Stimulated activated CD4-positive, alpha-beta T cell treated with anti-CD3 and anti-CD28 coated beads, Interleukin-2, amount 100 ng/mL, for 48 hours (primary cell): ENCODE results near the gene PKD2L1.

Source experiments
- DNase-seq, 2 donors: peaks; one replicate each; pipeline ENCODE4 v3.0.0-alpha.2; 2020

PKD2L1 gene

GRCh38 chr10:100356067-100357017 lies 26.3 kb upstream of the PKD2L1 start:
- DNase-seq, result no peak

- DNase-seq, result no peak
These were observed 25.1 kb upstream of the PKD2L1 start for GRCh38 chr10:100355086-100355485.

- no peak for DNase-seq
These were observed 23.9 kb upstream of the PKD2L1 start for GRCh38 chr10:100353770-100354485.

GRCh38 chr10:100350914-100351485 lies 21.0 kb upstream of the PKD2L1 start:
- no peak for DNase-seq

- no peak for DNase-seq
These were observed 19.6 kb upstream of the PKD2L1 start for GRCh38 chr10:100349672-100350071.

- DNase-seq, result no peak
These were observed 19.1 kb upstream of the PKD2L1 start for GRCh38 chr10:100349087-100349486.

- no peak for DNase-seq
These were observed 18.4 kb upstream of the PKD2L1 start for GRCh38 chr10:100348389-100348927.

GRCh38 chr10:100347568-100348195 lies 17.7 kb upstream of the PKD2L1 start:
- DNase-seq, result no peak

- DNase-seq, result peak; percentile 68 to 73
These were observed 16.9 kb upstream of the PKD2L1 start, which contains the start of gene SCD for GRCh38 chr10:100346765-100347567. Gene SCD, plus strand, starts transcription at chr10:100347233. Its CDS starts 272 bp downstream, at chr10:100347505.

- DNase-seq, result peak; percentile 65 to 70
These were observed 16.3 kb upstream of the PKD2L1 start for GRCh38 chr10:100346351-100346764.

- DNase-seq, result no peak
These were observed 15.7 kb upstream of the PKD2L1 start for GRCh38 chr10:100345570-100346330.

GRCh38 chr10:100344241-100344788 lies 14.3 kb upstream of the PKD2L1 start:
- no peak for DNase-seq

GRCh38 chr10:100342627-100342972 lies 12.6 kb upstream of the PKD2L1 start:
- DNase-seq, result no peak

GRCh38 chr10:100341953-100342626 lies 12.1 kb upstream of the PKD2L1 start:
- DNase-seq, result peak; percentile 29 to 34

- DNase-seq, result no peak
These were observed 11.2 kb upstream of the PKD2L1 start for GRCh38 chr10:100340948-100341847.

GRCh38 chr10:100339236-100339635 lies 9.2 kb upstream of the PKD2L1 start:
- DNase-seq, result no peak

- DNase-seq, result peak; percentile 80
These were observed 8.5 kb upstream of the PKD2L1 start for GRCh38 chr10:100338434-100339036.

- DNase-seq, result no peak
These were observed 4.7 kb upstream of the PKD2L1 start for GRCh38 chr10:100334762-100335161.
